GM18517 (cell line): Measurements from ENCODE around the gene MTR.
"Not testable (repeated sequence)": the region's sequence is repeated elsewhere in the genome, so short reads cannot be mapped to it uniquely, and the experiment has no call there.

Experiments used
- ATAC-seq: cut with Tn5 transposase; IDR thresholded peaks from one replicate; pipeline ENCODE4 v1.9.1; 2021; ENCODE audit warnings: mild to moderate bottlenecking, moderate library complexity; ENCODE audit not compliant: unreplicated experiment

Gene MTR

DNA sequence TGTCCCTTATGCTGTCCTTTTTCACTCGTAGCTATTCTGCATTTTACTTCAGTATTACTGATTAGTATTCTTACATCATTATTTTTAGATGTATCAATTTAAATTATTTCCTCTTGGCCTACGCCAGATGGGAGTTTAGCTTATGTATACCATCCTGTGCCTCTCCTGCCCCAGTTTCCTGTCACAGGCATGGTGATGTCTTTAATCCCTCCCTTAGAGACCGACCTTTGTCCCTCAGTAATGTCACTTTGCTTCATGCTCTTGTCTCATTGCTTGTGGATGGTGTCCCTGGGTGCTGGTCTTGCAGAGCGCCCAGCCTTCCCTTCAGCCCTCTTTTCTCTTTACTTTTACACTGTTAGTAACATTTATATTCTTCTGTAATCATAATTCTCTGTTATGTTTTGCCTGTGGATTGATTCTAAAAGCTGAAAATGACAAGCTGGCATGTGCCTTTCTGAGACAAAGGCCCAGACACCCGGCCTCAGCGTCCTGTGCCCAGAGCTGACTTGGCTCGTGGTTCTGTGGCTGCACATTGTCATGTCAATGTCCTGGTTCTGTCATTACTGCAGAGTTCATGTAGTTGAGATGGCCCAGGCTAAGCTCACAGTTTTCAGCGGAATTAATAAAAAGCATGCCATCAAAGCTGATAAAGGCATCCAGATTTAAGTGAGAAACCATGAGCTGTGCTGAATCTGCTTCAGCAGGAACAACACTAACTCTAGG lies 100.7 kb downstream of the MTR start:
- ATAC-seq, result no peak

DNA sequence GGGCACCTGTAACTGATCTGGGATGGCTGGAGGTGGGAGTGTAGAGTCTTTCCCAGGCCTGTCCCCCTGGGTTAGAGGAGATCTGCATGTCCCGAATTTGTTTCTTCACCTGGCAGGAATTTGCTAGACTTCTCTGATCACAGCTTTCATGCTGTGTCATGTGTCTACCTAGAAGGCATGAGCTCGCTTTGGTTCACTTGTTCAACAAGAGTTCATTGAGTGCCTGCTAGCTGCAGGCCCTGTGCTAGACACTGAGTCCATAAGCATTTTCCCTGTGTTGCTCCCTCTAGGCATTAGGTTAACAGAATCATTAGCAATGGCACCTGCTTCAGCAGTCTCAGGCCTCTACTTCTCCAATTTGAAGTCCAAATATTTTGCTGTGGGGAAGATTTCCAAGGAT lies 101.6 kb downstream of the MTR start:
- ATAC-seq, result no peak

DNA sequence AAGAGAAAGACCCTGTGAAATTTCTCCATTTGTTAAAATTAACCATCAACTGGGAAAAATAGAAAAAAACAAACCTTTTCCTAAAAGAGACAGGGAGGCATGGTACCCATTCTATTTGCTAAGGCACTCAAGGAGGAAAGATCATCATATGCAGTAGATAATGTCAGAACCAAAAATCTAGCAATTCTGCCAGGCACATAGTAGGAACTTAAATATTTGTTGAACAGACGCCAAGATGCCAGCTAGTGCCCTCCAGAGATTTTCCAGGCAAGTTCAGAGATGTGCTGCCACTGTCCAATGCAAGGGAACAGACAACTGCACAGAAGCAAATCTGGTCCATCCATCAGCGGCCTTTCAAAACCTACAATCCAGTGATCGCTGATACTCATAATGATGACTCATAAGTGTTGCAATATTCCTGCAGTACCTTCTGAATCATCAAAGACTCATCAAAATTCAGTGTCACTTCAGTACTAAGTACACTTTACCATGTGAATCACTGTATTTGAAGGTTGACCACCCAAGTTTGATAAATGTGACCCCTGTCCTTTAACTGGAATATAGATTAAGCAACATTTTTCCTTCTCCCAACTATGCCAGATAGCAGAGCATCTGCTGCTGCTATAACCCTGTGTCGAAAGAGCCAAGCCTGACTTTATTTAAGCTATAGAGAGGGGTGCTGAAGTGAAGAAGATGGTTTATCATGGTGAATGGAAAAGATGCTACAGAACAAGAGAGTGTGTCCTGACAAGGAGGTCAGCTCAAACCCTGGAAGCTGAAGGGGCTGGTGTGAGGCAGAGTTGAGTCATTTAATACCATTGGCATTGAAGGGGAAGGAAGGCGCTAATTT lies 110.0 kb downstream of the MTR start:
- ATAC-seq, result no peak

- ATAC-seq, result no peak
These were observed 112.1 kb downstream of the MTR start for GRCh38 chr1:236907205-236907604.

DNA sequence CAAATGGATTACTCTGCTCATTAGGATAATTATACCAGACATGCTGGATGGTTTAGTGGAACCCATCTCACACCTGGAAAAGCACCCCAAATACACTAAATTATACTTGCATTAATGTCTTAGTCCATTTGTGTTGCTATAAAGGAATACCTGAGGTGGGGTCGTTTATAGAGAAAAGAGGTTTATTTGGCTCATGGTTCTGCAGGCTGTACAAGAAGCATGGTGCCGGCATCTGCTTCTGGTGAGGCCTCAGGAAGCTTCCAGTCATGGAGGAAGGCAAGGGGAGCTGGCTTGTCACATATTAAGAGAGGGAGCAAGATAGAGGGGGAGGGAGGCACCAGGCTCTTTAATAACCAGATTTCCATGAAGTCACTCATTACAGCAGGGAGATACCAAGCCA lies 113.6 kb downstream of the MTR start:
- ATAC-seq, result no peak

DNA sequence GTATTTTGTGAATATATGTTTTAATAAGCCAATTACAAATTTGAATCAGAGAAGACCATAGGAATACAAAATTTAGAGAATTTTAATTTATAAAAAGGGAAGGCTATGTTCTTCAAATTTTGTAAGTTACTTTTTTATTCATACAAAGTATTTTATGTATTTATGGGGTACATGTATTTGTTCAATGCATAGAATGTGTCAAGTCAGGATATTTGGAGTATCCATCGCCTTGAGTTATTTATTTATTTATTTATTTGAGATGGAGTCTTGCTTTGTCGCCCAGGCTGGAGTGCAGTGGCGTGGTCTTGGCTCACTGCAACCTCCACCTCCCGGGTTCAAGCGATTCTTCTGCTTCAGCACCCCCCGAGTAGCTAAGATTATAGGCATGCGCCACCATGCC lies 116.0 kb downstream of the MTR start:
- ATAC-seq, result not testable (repeated sequence)

- ATAC-seq, result no peak
These were observed 118.4 kb downstream of the MTR start for GRCh38 chr1:236913371-236914037.

DNA sequence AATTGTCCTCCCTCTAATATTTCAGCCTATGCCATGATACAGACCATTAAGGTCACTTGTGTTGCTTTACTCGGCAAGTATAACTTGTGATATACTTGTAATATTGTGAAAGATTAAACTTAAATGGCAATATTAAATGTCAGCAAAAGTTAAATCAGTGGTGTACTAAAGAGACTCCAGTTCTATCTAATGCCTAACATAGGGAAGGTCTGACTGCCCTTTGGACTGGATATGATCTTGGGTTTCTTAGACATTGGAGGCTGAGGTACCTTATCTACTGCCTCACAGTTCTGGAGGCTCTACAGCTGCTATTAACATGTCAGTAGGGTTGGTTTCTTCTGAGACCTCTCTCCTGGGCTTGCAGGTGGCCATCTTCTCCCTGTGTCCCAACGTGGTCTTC lies 119.3 kb downstream of the MTR start:
- ATAC-seq, result no peak

DNA sequence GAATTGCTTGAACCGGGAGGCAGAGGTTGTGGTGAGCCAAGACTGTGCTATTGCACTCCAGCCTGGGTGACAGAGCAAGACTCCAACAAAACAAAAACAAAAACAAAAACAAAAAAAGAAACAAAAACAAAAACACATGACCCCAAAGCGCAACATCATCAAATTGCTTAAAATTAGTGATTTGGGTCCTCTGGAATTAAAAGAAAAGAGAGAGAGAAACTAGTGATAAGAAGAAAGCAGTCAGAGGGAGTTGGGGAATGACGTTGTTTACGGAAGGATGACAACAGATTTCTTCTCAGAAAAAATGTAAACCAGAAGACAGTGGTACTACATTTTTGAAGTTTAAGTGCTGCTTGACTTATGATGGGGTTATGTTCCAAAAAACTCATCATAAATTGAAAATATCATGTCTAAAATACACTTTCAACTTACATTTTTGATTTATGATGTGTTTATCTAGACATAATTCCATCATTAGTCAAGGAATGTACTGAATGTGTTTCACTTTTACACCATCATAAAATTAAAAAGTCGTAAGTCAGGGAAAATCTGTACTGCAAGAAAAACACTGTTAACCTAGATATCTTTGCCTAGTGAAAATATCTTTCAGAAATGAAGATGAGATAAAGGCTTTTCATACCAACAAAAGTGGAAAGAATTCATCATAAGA lies 121.2 kb downstream of the MTR start:
- no peak for ATAC-seq

- no peak for ATAC-seq
These were observed 122.4 kb downstream of the MTR start for GRCh38 chr1:236917448-236917847.

DNA sequence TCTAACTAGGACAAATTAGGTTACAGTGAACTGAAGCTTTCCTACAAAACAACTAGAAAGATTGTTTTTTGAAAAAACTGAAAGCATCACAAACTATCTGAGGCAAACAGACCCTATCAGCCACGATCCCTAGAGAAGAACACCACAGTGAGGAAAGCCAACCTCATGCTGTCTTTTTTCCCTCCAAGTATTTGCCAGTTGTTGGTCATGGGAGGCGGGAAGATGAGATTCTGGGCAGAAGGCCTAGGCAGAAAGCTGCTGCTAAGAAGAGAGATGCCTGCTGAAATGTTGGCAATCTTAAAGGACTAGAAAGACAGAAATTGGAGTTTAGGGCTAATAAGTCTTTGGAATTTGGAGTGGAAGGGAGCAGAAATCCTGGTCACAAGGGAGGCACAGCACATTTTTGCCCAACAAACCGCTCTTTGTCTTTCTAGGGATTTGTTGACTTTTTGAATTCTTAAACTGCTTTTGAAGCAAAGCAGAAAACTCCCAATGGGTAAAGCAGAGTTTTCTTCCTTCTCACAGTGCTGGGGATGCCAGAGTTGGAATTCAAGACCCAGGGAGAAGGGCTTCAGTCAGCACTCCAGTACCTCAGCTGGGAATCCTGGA lies 125.3 kb downstream of the MTR start:
- ATAC-seq, result no peak

DNA sequence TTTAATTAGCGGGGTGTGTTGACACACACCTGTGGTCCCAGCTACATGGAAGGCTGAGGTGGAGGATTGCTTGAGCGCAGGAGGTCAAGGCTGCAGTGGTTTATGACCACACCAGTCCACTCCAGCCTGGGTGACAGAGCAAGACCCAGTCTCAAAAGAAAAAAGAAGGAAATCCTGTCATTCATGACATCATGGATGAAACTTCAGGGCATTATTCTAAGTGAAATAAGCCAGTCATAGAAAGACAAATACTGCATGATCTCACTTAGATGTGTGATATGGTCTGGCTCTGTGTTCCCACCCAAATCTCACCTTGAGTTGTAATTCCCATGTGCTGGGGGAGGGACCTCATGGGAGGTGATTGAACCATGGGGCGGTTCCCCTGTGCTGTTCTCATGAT lies 126.5 kb downstream of the MTR start:
- ATAC-seq, result no peak

GRCh38 chr1:236922190-236922589 lies 127.1 kb downstream of the MTR start:
- no peak for ATAC-seq

- no peak for ATAC-seq
These were observed 130.3 kb downstream of the MTR start for GRCh38 chr1:236925386-236925785.

GRCh38 chr1:236930503-236930902 lies 135.4 kb downstream of the MTR start:
- no peak for ATAC-seq

GRCh38 chr1:236938760-236939159 lies 143.7 kb downstream of the MTR start:
- no peak for ATAC-seq

DNA sequence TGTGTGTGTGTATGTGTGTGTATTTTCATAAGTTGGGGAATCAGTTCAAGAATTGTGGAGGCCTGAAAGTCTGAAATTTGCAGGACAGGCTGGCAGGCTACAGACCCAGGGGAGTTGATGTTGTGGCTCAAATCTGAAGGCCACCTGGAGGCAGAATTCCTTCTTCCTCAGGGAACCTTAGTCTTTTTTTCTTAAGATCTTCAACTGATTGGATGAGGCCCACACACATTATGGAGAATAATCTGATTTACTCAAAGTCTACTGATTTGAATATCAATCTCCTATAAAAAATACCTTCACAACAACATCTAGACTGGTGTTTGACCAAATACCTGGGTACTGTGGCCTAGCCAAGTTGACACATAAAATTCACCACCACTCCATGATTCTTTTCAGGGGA lies 147.3 kb downstream of the MTR start:
- ATAC-seq, result no peak

- ATAC-seq, result no peak
These were observed 149.5 kb downstream of the MTR start for GRCh38 chr1:236944556-236944955.

- no peak for ATAC-seq
These were observed 149.9 kb downstream of the MTR start for GRCh38 chr1:236945002-236945401.

- no peak for ATAC-seq
These were observed 152.7 kb downstream of the MTR start for GRCh38 chr1:236947794-236948193.

GRCh38 chr1:236948381-236948780 lies 153.3 kb downstream of the MTR start:
- ATAC-seq, result no peak
